ENCODE data around the gene RAB40B.

The RAB40B gene

DNA sequence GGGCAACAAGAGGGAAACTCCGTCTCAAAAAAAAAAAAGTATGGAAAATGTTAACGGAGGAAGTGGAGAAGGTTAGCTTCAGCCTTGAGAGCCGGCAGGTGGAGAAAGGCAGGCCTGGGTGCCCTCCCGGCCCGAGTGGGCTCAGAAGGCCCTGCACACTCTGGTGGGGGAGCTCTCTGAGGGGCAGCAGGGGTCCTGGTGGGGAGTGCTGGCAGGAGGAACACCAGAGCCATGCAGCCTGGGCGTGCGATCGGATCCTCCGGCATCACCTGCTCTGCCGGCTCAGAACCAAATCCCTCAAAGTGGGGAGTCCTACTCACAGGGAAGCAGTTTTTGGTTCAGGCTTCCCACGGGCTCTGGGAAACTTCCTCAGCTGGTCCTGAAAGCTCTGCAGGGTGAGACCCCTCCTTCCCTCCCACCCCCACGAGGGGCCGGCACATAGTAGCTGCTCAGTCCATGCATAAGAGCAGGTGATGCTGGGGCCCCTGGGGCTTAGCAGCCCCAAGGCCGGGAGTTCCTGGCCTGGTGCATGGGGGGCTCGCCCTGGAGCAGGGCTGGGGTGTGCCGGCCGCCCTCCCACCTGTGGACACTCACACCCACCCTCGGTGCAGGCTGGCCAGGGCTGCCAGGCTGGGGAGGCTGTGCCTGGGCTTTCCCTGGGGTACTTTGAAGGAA lies 38.1 kb upstream of the RAB40B start:
- H3K4me3 ChIP-seq (ENCODE audit: low read depth, low read length): no peak overlapping the region
- no peak for TF ChIP-seq CTCF (IDR thresholded peaks at IDR 0.05; ENCODE audit: control insufficient read depth, extremely low read depth, insufficient read depth)
- no peak for DNase-seq (ENCODE audit: low read depth)

DNA sequence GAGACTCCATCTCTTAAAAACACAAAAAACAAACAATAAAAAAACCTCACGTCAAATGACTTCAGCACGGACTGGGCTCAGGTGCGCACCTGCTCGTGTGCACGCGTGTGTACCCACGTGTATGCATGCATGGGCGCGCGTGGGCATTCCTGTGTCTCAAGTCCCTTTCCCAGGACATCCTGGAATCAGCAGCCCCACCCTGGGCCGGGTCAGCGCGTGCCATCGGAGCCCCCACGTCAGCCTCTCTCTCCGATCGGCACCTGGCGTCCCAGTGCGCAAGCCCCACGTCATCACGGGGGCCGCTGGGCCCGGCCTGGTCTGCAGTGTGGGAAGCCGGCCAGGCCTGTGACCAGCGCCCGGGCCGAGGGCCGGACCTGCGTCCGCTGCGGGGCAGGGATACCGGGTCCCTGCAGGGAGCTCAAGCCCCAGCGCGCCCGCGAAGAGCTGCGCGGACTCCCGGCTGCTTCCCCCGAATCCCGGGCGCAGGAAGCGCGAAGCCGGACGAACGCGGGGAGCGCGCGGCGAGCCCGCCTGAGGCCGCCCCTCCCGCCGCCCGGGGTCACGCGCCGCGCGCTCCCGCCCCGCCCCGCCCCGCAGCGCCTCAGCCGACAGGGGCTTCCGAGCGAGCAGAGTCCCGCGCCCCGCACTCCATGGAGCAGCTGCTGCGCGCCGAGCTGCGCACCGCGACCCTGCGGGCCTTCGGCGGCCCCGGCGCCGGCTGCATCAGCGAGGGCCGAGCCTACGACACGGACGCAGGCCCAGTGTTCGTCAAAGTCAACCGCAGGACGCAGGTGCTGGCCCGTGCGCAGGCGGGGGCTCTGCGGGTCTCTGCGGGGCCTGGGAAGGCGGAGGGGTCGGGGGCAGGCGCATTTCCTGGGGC lies 36.7 kb upstream of the RAB40B start, which contains the start of gene FN3K:
TSS of gene FN3K (plus strand) at position 629 of the 880 bp plus-strand sequence. CDS start at position 651, 22 bp downstream.
- DNase-seq (ENCODE audit: low read depth): no peak
- H3K4me3 ChIP-seq (ENCODE audit: low read depth, low read length): peak within 1 kb of the TSS; percentile 57
- no peak for TF ChIP-seq CTCF (IDR thresholded peaks at IDR 0.05; ENCODE audit: control insufficient read depth, extremely low read depth, insufficient read depth)

GRCh38 chr17:82732118-82732743 lies 33.7 kb upstream of the RAB40B start:
- no peak overlapping the region for H3K4me3 ChIP-seq (ENCODE audit: low read depth, low read length)
- TF ChIP-seq CTCF (IDR thresholded peaks at IDR 0.05; ENCODE audit: control insufficient read depth, extremely low read depth, insufficient read depth): no peak
- no peak for DNase-seq (ENCODE audit: low read depth)

DNA sequence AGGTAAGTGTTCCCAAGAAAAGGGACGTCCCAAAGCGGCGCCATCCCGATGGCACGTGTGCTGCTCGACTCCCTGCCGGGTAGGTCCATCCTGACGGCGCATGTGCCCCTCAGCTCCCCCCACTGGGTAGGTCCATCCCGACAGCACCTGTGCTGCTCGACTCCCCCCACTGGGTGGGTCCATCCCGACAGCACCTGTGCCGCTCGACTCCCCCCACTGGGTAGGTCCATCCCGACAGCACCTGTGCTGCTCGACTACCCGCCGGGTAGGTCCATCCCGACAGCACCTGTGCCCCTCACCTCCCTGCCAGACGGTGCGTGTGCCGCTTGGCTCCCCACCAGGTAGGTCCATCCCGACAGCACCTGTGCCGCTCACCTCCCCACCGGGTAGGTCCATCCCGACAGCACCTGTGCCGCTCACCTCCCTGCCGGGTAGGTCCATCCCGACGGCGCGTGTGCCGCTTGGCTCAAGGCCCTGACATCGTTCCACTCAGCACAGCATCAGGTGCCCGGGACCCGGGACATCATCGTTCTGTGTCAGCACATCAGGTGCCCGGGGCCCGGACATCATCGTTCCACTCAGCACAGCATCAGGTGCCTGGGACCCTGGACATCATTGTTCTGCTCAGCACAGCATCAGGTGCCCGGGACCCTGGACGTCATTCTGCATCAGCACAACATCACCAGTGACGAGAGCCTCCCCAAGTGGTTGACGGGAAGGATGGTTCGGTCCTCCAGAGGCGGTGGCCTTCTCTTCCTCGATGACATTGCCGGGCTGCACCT lies 31.2 kb upstream of the RAB40B start:
- no peak for DNase-seq (ENCODE audit: low read depth)

DNA sequence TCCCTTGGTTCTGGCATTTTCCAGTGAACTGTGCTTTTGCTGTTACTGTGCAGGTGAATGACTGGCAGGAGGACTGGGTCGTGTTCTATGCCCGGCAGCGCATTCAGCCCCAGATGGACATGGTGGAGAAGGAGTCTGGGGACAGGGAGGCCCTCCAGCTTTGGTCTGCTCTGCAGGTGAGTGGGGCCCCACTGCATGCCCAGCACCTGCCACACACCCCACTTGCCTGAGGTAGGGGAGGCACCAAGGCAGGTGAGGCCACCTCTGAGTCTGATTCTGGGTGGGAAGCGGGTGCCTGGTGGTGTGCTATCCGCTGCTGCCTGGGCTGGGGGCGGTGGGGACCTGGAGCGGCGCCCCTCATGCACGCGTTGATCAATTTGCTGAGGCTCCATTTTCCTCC lies 27.9 kb upstream of the RAB40B start:
- no peak overlapping the region for H3K4me3 ChIP-seq (ENCODE audit: low read depth, low read length)
- DNase-seq (ENCODE audit: low read depth): no peak
- TF ChIP-seq CTCF (IDR thresholded peaks at IDR 0.05; ENCODE audit: control insufficient read depth, extremely low read depth, insufficient read depth): no peak

More for the DNA sequence above, 31.2 kb upstream of the RAB40B start:
- H3K4me3 ChIP-seq (ENCODE audit: low read depth, low read length): no peak overlapping the region
- no peak for TF ChIP-seq CTCF (IDR thresholded peaks at IDR 0.05; ENCODE audit: control insufficient read depth, extremely low read depth, insufficient read depth)

GRCh38 chr17:82723169-82723807 lies 24.8 kb upstream of the RAB40B start:
- DNase-seq (ENCODE audit: low read depth): no peak
- no peak for TF ChIP-seq CTCF (IDR thresholded peaks at IDR 0.05; ENCODE audit: control insufficient read depth, extremely low read depth, insufficient read depth)
- no peak overlapping the region for H3K4me3 ChIP-seq (ENCODE audit: low read depth, low read length)
